Endothelial cell (in vitro differentiated cells): ENCODE measurements around the gene ACBD6. TPM values are rescaled to one million over a fixed set of nuclear protein-coding genes. Genes with fewer than 3 reads are reported as not detected.

Experiments
- DNase-seq: peaks from one replicate; pipeline ENCODE4 v3.0.0; 2021; ENCODE audit warnings: low spot score
- H3K27ac Mint-ChIP-seq: one replicate; pipeline ENCODE4 v1.8.0; 2021; ENCODE audit warnings: mixed read lengths, inconsistent platforms; ENCODE audit not compliant: unreplicated experiment
- H3K27me3 Mint-ChIP-seq: one replicate; pipeline ENCODE4 v1.8.0; 2021; ENCODE audit warnings: mild to moderate bottlenecking, moderate library complexity, mixed read lengths, inconsistent platforms; ENCODE audit not compliant: unreplicated experiment
- H3K36me3 Mint-ChIP-seq: one replicate; pipeline ENCODE4 v1.8.0; 2021; ENCODE audit warnings: mild to moderate bottlenecking, low read depth, mixed read lengths, inconsistent platforms; ENCODE audit not compliant: unreplicated experiment
- H3K4me1 Mint-ChIP-seq: one replicate; pipeline ENCODE4 v1.8.0; 2021; ENCODE audit warnings: mild to moderate bottlenecking, mixed read lengths, inconsistent platforms; ENCODE audit not compliant: unreplicated experiment
- H3K4me3 Mint-ChIP-seq: one replicate; pipeline ENCODE4 v1.8.0; 2021; ENCODE audit warnings: mild to moderate bottlenecking, mixed read lengths, inconsistent platforms; ENCODE audit not compliant: unreplicated experiment
- H3K9me3 Mint-ChIP-seq: one replicate; pipeline ENCODE4 v1.8.0; 2021; ENCODE audit warnings: mixed read lengths, inconsistent platforms; ENCODE audit not compliant: unreplicated experiment
- total RNA-seq: library from RNA; stranded (reverse); fragmentation: NEBNext Ultra II Directional; extraction: Animal tissue kit (Norgen Biotek cat#: 25700); gene quantifications from one replicate; pipeline ENCODE4 v1.2.1, GENCODE V29; 2021; ENCODE audit not compliant: unreplicated experiment
- TF ChIP-seq, protein P1 (sequence below): fragments of 200-600 bp; sonication (generic); IDR thresholded peaks from one replicate; pipeline ENCODE4 v1.5.0; 2021; ENCODE audit warnings: antibody characterized with exemption; ENCODE audit not compliant: unreplicated experiment

ACBD6 gene
- total RNA-seq, 1 donor from 2014 or later, result 46.5 TPM

DNA sequence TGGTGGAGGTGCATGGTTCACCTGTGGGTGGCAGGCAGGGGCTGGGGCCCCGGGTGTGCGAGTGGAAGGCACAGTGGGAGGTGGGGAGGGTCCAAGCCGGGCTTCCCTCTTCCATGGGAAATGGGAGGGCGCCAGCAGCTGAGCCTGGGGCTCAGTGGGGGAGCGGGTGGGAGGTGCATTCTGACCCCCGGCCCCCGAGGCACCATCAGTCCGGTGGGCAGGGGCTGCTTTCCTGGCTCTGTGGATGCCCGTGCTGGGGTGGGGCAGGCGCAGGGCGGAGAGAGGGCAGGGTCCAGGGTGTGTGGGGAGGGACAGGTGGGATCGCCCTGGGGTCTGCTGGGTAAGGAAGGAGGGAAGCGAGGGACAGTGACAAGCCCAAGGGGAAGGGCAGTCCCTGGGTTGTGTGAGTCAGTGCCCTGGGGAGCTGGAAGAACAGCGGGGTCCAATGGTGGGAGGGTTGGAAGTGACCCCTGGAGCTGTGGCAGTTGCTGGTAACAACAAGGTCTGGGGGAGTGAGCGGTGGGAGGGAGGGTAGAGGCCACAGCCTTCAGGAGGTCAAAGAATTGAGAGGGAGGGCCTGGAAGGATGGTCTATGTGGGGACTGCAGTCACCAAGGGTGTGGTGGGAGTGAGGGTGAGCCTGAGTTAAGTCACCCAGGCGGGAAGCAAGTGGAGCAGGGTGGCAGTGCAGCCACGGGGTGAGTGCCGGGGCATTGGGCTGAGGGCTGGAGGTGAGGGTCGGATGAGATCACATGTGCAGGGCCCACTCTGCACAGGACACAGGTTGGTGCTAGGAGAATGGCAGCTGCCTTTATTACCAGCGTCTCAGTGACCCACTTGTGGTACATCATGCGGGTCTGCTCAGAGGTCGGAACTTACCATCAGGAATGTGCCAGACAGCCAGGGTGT is 242.7 kb downstream of the ACBD6 start:
- Mint-ChIP-seq H3K36me3 (peaks cover 8% of the 10 kb centered on the region), H3K4me1 (no peaks in the 10 kb centered on the region), H3K27ac (no peak overlapping the region), H3K27me3 (peaks cover 7% of the 10 kb centered on the region), H3K9me3 (no peaks in the 10 kb centered on the region), H3K4me3 (no peak overlapping the region)
- TF ChIP-seq, protein P1, sequence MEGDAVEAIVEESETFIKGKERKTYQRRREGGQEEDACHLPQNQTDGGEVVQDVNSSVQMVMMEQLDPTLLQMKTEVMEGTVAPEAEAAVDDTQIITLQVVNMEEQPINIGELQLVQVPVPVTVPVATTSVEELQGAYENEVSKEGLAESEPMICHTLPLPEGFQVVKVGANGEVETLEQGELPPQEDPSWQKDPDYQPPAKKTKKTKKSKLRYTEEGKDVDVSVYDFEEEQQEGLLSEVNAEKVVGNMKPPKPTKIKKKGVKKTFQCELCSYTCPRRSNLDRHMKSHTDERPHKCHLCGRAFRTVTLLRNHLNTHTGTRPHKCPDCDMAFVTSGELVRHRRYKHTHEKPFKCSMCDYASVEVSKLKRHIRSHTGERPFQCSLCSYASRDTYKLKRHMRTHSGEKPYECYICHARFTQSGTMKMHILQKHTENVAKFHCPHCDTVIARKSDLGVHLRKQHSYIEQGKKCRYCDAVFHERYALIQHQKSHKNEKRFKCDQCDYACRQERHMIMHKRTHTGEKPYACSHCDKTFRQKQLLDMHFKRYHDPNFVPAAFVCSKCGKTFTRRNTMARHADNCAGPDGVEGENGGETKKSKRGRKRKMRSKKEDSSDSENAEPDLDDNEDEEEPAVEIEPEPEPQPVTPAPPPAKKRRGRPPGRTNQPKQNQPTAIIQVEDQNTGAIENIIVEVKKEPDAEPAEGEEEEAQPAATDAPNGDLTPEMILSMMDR, result no peak
- no peak for DNase-seq

DNA sequence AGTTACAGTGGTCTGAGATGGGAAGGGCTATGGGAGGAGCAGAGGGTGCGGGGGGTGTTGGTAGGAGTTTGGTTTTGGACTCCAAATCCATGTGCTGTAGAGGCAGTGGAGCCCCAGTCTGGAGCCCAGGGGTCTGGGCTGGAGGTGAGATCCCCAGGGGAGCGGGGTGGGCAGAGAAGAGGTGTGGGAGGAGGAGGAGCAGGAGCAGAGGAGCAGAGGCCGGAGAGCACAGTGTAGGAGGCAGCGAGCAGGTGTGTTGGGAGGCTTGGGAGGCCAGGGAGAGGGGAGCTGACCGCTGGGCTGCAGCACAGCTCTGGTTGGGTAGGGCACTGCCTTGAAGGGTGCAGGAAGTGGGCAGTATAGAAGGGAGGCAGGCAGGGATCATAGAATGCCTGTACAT is 243.4 kb downstream of the ACBD6 start:
- no peak for DNase-seq
- H3K27me3 Mint-ChIP-seq, result peaks cover 8% of the 10 kb centered on the region
- peaks cover 8% of the 10 kb centered on the region for H3K36me3 Mint-ChIP-seq
- TF ChIP-seq, protein P1, result no peak
- no peaks in the 10 kb centered on the region for H3K9me3 Mint-ChIP-seq
- H3K4me3 Mint-ChIP-seq, result no peak overlapping the region
- H3K4me1 Mint-ChIP-seq, result no peaks in the 10 kb centered on the region
- no peak overlapping the region for H3K27ac Mint-ChIP-seq

DNA sequence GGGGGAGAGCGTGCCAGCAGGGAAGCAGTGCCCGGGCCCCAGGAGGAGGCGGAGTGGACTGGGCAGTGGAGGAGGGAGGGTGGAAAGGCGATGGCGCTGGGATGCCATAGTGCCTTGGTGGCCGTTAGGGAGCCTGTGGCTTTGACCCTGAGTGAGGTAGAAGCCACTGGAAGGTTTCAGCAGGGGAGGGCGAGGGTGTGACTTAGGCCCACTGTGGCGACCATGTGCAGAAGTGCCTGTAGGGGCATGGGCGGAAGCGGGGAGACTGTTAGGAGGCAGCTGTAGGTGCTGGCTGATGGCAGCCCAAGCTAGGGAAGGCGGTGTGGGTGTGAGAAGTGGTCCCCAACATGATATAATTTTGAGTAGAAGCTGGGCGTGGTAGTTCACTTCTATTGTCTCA is 244.1 kb downstream of the ACBD6 start:
- no peaks in the 10 kb centered on the region for H3K9me3 Mint-ChIP-seq
- H3K4me1 Mint-ChIP-seq, result no peaks in the 10 kb centered on the region
- DNase-seq, result no peak
- peaks cover 8% of the 10 kb centered on the region for H3K27me3 Mint-ChIP-seq
- TF ChIP-seq, protein P1, result no peak
- no peak overlapping the region for H3K27ac Mint-ChIP-seq
- no peak overlapping the region for H3K4me3 Mint-ChIP-seq
- H3K36me3 Mint-ChIP-seq, result peaks cover 8% of the 10 kb centered on the region

DNA sequence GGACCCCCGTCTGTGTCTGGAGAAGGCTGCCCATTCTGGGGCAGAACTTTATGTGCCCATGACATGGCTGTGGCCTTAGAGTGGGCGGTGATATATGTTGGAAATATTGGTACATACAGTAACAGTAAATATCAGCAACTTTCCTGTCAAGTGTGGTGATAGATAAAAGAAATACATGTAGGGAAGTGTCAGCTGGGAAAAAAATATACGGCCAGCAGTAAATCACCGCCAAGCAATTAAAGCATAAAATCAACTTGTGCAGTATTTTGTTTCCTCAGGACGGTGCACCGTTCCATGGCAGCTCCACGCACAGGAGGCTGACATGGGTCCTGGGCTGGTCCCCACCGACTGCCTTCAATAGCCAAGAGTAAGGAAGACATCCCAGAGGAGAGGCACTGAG is 244.9 kb downstream of the ACBD6 start:
- H3K9me3 Mint-ChIP-seq, result no peaks in the 10 kb centered on the region
- no peak for DNase-seq
- no peak overlapping the region for H3K4me3 Mint-ChIP-seq
- peaks cover 4% of the 10 kb centered on the region for H3K4me1 Mint-ChIP-seq
- H3K36me3 Mint-ChIP-seq, result peaks cover 8% of the 10 kb centered on the region
- peak overlapping the region; percentile 8 for H3K27ac Mint-ChIP-seq
- TF ChIP-seq, protein P1, result no peak
- H3K27me3 Mint-ChIP-seq, result peaks cover 13% of the 10 kb centered on the region

DNA sequence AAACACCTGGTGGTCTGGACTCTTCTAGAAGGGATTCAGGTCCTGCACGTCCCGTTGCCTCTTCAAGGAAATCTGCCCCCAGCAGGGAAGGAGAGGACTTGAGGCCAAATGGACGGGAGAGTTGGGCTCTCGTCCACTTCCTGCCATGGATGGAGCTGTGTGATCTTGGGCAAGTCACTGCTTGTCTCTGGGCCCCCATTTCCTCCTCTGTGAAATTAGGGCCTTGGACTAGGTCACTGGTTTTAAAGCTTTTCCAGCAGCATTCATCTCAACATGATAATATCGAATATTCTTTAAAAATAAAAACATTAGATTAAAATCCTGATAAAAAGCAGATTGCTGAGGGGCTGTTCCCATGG is 245.4 kb downstream of the ACBD6 start:
- peaks cover 8% of the 10 kb centered on the region for H3K36me3 Mint-ChIP-seq
- H3K9me3 Mint-ChIP-seq, result no peaks in the 10 kb centered on the region
- peaks cover 13% of the 10 kb centered on the region for H3K27me3 Mint-ChIP-seq
- TF ChIP-seq, protein P1, result no peak
- peaks cover 7% of the 10 kb centered on the region for H3K4me1 Mint-ChIP-seq
- H3K4me3 Mint-ChIP-seq, result no peak overlapping the region
- no peak for DNase-seq
- H3K27ac Mint-ChIP-seq, result no peak overlapping the region
